ENCODE data around the gene PDSS2. TPM values are rescaled to one million over a fixed set of nuclear protein-coding genes. Genes with fewer than 3 reads are reported as not detected.

PDSS2 gene
- total and polyA plus RNA-seq, 2 donors (not counting 1 experiment from before 2014, with no cell fraction given): 16.9 to 17.0 TPM

DNA sequence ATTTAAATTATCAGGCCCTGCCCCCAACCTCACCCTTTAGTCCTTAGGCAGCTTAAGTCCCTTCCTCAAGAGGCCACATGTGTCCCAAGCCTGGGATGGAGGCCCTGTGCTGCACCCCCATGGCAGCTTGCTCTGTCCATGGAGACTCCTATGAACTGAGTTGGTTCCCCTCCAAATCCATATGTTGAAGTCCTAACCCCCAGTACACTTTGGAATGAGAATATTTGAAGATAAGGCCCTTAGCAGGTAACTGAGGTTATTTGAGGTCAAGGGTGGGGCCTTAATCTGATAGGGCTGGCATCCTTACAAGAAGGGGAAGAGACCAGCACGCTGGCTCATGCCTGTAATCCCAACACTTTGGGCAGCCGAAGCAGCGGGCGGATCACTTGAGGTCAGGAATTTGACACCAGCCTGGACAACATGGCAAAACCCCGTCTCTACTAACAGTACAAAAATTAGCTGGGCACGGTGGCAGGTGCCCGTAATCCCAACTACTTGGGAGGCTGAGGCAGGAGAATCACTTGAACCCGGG is 337.3 kb downstream of the PDSS2 start:
- Mint-ChIP-seq H3K27me3 (no peaks in the 10 kb centered on the region), H3K4me1 (peaks cover 8% of the 10 kb centered on the region), H3K27ac (no peak overlapping the region), H3K4me3 (no peak overlapping the region), H3K9me3 (ENCODE audit: insufficient read depth) (no peaks in the 10 kb centered on the region)
- Histone ChIP-seq H4K20me1 (ENCODE audit: control insufficient read depth, insufficient read depth, low read length, poor library complexity, severe bottlenecking) (no peaks in the 10 kb centered on the region), H3K4me1 (ENCODE audit: control insufficient read depth in 2 of 2, insufficient read depth in 2 of 2, low read length in 2 of 2) (peaks cover 0 to under 1% of the 10 kb centered on the region in 2 donors), H3K9me3 (ENCODE audit: control extremely low read depth in 1 of 3, control insufficient read depth in 2 of 3, insufficient read depth in 1 of 3, low read length in 2 of 3) (no peaks in the 10 kb centered on the region), H3K36me3 (replicated peaks in 1 of 2; ENCODE audit: control extremely low read depth in 1 of 2, control insufficient read depth in 1 of 2, extremely low read depth in 1 of 2, insufficient read depth in 2 of 2, low read length in 1 of 2) (no peaks in the 10 kb centered on the region), H3K4me3 (ENCODE audit: control extremely low read depth in 1 of 5, extremely low read depth in 1 of 5, insufficient read depth in 1 of 5, low read depth in 2 of 5, low read length in 4 of 5) (no peak overlapping the region), H3K27ac (ENCODE audit: low read length in 2 of 2) (no peak overlapping the region), H3K9ac (ENCODE audit: low read length) (no peak overlapping the region), H3K79me2 (ENCODE audit: control insufficient read depth, insufficient read depth, low read length) (no peaks in the 10 kb centered on the region), H3K4me2 (replicated peaks; ENCODE audit: low read depth, low read length, poor library complexity, severe bottlenecking) (no peak overlapping the region), H3K27me3 (replicated peaks in 1 of 4; ENCODE audit: control extremely low read depth in 1 of 4, control insufficient read depth in 3 of 4, insufficient read depth in 4 of 4, low read length in 3 of 4) (peaks cover 0 to 2% (median 0%) of the 10 kb centered on the region in 4 experiments), H2AFZ (ENCODE audit: insufficient read depth, low read depth, low read length, poor library complexity, severe bottlenecking) (no peak overlapping the region)
- ChIA-PET POLR2A (no interaction called here), CTCF (no interaction called here)
- 100% methylated on average over 6 of the region's 8 CpGs for WGBS (ENCODE audit: insufficient coverage)
- ATAC-seq (ENCODE audit: low read depth) (no peak), DNase-seq (no peak)
- no peak for TF ChIP-seq EZH2 (IDR thresholded peaks at IDR 0.05; ENCODE audit: borderline replicate concordance, insufficient read depth, low read depth, low read length, poor library complexity, severe bottlenecking)
- TF ChIP-seq, protein P1, sequence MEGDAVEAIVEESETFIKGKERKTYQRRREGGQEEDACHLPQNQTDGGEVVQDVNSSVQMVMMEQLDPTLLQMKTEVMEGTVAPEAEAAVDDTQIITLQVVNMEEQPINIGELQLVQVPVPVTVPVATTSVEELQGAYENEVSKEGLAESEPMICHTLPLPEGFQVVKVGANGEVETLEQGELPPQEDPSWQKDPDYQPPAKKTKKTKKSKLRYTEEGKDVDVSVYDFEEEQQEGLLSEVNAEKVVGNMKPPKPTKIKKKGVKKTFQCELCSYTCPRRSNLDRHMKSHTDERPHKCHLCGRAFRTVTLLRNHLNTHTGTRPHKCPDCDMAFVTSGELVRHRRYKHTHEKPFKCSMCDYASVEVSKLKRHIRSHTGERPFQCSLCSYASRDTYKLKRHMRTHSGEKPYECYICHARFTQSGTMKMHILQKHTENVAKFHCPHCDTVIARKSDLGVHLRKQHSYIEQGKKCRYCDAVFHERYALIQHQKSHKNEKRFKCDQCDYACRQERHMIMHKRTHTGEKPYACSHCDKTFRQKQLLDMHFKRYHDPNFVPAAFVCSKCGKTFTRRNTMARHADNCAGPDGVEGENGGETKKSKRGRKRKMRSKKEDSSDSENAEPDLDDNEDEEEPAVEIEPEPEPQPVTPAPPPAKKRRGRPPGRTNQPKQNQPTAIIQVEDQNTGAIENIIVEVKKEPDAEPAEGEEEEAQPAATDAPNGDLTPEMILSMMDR (IDR thresholded peaks at IDR 0.05): no peak
- intact Hi-C loops (cut with micrococcal nuclease): no loop called here

DNA sequence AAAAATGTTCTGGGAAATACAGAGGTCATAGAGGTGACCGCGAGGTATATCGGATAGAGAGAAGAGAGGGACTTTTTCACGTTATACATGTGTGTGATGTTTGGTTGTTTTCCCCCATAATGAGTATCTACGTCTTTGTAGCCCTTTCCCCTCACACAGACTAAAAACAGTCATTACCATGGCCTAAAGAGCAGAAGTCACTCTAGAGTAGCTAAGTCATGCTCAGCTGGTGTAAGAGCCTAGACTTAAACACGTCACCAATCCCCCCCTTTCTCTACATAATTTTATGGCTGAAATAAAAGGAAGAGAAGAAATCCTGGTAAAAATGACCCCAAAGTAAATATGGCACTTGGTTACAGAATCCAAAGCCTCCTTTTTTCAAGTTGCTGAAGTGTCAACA is 338.1 kb downstream of the PDSS2 start:
- Histone ChIP-seq H3K9me3 (ENCODE audit: control extremely low read depth in 1 of 3, control insufficient read depth in 2 of 3, insufficient read depth in 1 of 3, low read length in 2 of 3) (no peaks in the 10 kb centered on the region), H3K4me1 (ENCODE audit: control insufficient read depth in 2 of 2, insufficient read depth in 2 of 2, low read length in 2 of 2) (peaks cover 5 to 7% of the 10 kb centered on the region in 2 donors), H3K4me3 (ENCODE audit: control extremely low read depth in 1 of 5, extremely low read depth in 1 of 5, insufficient read depth in 1 of 5, low read depth in 2 of 5, low read length in 4 of 5) (no peak overlapping the region), H3K27me3 (replicated peaks in 1 of 4; ENCODE audit: control extremely low read depth in 1 of 4, control insufficient read depth in 3 of 4, insufficient read depth in 4 of 4, low read length in 3 of 4) (peaks cover 0 to 2% (median 0%) of the 10 kb centered on the region in 4 experiments), H2AFZ (ENCODE audit: insufficient read depth, low read depth, low read length, poor library complexity, severe bottlenecking) (no peak overlapping the region), H4K20me1 (ENCODE audit: control insufficient read depth, insufficient read depth, low read length, poor library complexity, severe bottlenecking) (no peaks in the 10 kb centered on the region), H3K9ac (ENCODE audit: low read length) (no peak overlapping the region), H3K4me2 (replicated peaks; ENCODE audit: low read depth, low read length, poor library complexity, severe bottlenecking) (no peak overlapping the region), H3K27ac (ENCODE audit: low read length in 2 of 2) (no peak overlapping the region), H3K36me3 (replicated peaks in 1 of 2; ENCODE audit: control extremely low read depth in 1 of 2, control insufficient read depth in 1 of 2, extremely low read depth in 1 of 2, insufficient read depth in 2 of 2, low read length in 1 of 2) (no peaks in the 10 kb centered on the region), H3K79me2 (ENCODE audit: control insufficient read depth, insufficient read depth, low read length) (no peaks in the 10 kb centered on the region)
- H3K27ac Mint-ChIP-seq: no peak overlapping the region
- no peaks in the 10 kb centered on the region for H3K9me3 Mint-ChIP-seq (ENCODE audit: insufficient read depth)
- TF ChIP-seq, protein P1 (IDR thresholded peaks at IDR 0.05): no peak
- no peak for TF ChIP-seq EZH2 (IDR thresholded peaks at IDR 0.05; ENCODE audit: borderline replicate concordance, insufficient read depth, low read depth, low read length, poor library complexity, severe bottlenecking)
- ChIA-PET CTCF (interaction anchor here (0.7 kb wide), 1 partner anchor 534 kb away, joined by 3 read pairs; no protein-coding TSS in a partner anchor), POLR2A (no interaction called here)
- 100% methylated on average over 3 of the region's 6 CpGs for WGBS (ENCODE audit: insufficient coverage)
- H3K27me3 Mint-ChIP-seq: no peaks in the 10 kb centered on the region
- DNase-seq (no peak), ATAC-seq (ENCODE audit: low read depth) (no peak)
- intact Hi-C loops (cut with micrococcal nuclease): no loop called here
- H3K4me1 Mint-ChIP-seq: peaks cover 15% of the 10 kb centered on the region
- no peak overlapping the region for H3K4me3 Mint-ChIP-seq

Measured in B cell (primary cell).